Fibroblast of lung (primary cell): ENCODE results near the gene RELL1.

Experiments used
- CTCF ChIP-seq, 2 donors: IDR thresholded peaks in 1 of 2; conservative IDR thresholded peaks in 1 of 2; 1 replicate in 1 of 2; 2 replicates in 1 of 2; pipeline ENCODE4 v1.5.1; 2011 to 2012; ENCODE audit warnings: low read length in 2 of 2, control low read depth in 1 of 2, inconsistent platforms in 1 of 2, low read depth in 1 of 2, mild to moderate bottlenecking in 1 of 2
- EZH2 ChIP-seq: IDR thresholded peaks from 2 replicates; pipeline ENCODE4 v1.5.1; 2012; ENCODE audit warnings: low read length, control low read depth, mild to moderate bottlenecking; ENCODE audit errors: missing control alignments

DNA sequence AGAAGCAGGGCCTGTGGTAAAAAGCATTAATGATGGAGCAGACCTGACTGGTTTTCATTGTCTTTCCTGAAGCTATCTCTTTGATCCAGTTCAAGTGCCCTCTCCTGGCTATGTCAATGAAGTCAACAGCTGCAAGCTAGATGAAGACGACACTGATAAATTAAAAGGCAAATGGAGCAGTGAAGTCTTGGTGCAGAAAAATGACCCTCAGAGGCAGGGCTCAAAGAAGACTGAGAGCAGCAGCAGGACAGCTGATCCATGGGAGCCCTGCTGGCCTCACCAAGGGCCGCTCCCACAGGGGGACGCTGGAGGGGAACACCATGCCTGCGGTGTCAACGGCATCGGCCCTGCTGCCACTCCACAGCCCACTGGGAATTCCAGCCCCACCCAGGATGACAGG lies 96.2 kb downstream of the RELL1 start:
- TF ChIP-seq CTCF (conservative IDR thresholded peaks at IDR 0.05 in 1 of 2, IDR thresholded peaks at IDR 0.05 in 1 of 2; ENCODE audit: low read depth in 1 of 2, low read length in 2 of 2) (no peak), EZH2 (no peak)
